IPS-18a (cell line): ENCODE results near the gene PPP2R5B.

Experiments
- H3K27ac ChIP-seq: one replicate; pipeline ENCODE4 v1.5.1; 2013; ENCODE audit warnings: low read length
- H3K27me3 ChIP-seq: one replicate; pipeline ENCODE4 v1.6.1; 2013; ENCODE audit warnings: mild to moderate bottlenecking, low read length; ENCODE audit not compliant: control insufficient read depth, insufficient read depth
- H3K36me3 ChIP-seq: one replicate; pipeline ENCODE4 v1.6.1; 2013; ENCODE audit warnings: low read depth, low read length; ENCODE audit not compliant: control insufficient read depth
- H3K4me1 ChIP-seq: one replicate; pipeline ENCODE4 v1.6.1; 2013; ENCODE audit warnings: low read depth, low read length; ENCODE audit not compliant: control insufficient read depth
- H3K4me3 ChIP-seq: one replicate; pipeline ENCODE4 v1.5.1; 2013; ENCODE audit warnings: low read length
- H3K9ac ChIP-seq: one replicate; pipeline ENCODE4 v1.6.1; 2013; ENCODE audit warnings: mild to moderate bottlenecking, low read length, moderate library complexity
- H3K9me3 ChIP-seq: one replicate; pipeline ENCODE4 v1.6.1; 2013; ENCODE audit warnings: low read depth, low read length; ENCODE audit not compliant: control insufficient read depth

The PPP2R5B gene

DNA sequence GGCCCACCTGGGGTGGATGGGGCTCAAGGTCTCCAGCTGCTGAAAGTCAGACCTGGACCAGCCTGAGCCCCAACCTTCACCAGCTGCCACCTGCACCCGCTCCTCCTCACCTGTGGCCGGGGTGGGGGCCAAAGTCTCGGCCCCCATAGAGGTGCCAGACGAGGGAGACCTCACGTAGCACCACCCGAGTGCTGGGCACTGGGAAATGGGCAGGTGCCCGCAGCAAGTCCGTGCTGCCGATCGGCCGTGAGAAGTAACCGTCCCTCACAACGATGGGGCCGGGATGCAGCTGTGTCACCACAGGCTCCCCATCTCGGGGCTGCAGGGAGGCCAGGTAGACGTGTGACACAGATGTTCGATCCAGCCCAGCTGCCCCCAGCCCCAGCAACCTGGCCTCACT is 23.7 kb upstream of the PPP2R5B start:
- Histone ChIP-seq H3K36me3 (no peaks in the 10 kb centered on the region), H3K9me3 (no peaks in the 10 kb centered on the region), H3K4me1 (no peaks in the 10 kb centered on the region)

DNA sequence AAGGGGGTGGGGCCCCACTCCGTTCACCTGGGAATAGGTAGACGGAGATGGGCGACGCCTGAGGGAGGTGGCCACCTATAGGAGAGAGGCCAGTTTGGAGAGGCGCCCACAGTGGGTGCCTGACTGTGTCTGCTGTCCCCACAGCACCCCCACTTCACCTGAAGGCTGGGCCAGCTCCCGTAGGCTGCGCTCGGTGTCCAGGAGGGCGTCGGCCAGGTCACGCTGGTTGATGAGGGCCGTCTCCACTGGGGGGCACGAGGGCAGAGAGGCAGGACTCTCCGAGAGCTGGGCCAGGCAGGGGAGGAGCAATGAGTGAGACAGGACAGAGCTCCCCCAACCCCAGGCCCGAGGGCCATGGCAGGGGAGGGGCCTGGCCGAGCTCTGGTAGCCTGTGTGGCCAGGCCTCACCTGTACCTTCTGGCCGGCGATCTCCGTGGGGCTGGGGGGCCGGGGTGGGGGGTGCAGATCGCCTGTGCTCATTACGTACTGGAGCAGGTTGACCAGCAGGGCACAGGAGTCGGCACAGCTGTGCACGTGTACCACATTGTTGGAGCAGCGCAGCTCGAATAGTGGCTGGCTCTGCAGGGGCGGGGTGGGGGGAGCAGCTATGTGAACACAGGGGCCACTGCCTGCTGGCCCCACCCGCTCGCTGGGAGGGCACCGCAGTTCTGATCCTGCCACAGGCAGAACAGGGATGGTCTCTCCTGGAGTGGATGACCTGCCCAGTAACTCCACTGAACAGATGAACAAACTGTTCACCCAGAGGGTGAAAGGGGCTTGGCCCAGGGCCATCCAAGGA is 22.2 kb upstream of the PPP2R5B start:
- Histone ChIP-seq H3K27ac (no peak overlapping the region), H3K27me3 (no peaks in the 10 kb centered on the region), H3K9me3 (no peaks in the 10 kb centered on the region), H3K9ac (no peak overlapping the region), H3K36me3 (peaks cover 10% of the 10 kb centered on the region), H3K4me3 (no peak overlapping the region), H3K4me1 (no peaks in the 10 kb centered on the region)

More for the DNA sequence above, 23.7 kb upstream of the PPP2R5B start:
- H3K4me3 ChIP-seq: no peak overlapping the region
- no peak overlapping the region for H3K9ac ChIP-seq
- H3K27me3 ChIP-seq: no peaks in the 10 kb centered on the region
- no peak overlapping the region for H3K27ac ChIP-seq

DNA sequence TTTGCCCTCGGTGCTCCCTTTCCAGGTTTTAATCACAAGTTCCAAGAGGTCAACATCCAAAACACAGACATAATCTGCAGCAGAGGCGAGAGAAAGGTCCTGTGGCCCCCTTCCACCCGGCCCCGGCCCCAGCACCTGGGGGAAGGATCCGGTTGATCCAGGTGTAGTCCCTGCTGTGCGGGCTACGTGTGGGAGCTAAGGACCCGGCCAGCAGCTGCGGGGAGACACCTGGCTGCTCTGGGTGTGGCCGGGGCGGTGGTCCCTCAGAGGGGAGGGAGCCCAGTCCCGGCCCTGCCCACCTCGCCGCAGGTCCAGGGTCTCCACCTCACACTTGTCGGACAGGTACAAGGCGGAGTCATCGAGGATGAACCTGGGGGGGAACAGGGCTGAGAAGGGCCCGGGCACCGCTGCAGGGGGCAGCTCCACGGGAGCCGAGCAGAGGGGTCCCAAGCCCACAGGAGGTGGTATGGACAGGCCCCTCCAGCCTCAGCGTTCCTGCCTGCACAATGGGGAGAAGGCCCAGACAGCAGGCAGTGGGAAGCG is 21.1 kb upstream of the PPP2R5B start:
- Histone ChIP-seq H3K9ac (no peak overlapping the region), H3K9me3 (no peaks in the 10 kb centered on the region), H3K27ac (no peak overlapping the region)

DNA sequence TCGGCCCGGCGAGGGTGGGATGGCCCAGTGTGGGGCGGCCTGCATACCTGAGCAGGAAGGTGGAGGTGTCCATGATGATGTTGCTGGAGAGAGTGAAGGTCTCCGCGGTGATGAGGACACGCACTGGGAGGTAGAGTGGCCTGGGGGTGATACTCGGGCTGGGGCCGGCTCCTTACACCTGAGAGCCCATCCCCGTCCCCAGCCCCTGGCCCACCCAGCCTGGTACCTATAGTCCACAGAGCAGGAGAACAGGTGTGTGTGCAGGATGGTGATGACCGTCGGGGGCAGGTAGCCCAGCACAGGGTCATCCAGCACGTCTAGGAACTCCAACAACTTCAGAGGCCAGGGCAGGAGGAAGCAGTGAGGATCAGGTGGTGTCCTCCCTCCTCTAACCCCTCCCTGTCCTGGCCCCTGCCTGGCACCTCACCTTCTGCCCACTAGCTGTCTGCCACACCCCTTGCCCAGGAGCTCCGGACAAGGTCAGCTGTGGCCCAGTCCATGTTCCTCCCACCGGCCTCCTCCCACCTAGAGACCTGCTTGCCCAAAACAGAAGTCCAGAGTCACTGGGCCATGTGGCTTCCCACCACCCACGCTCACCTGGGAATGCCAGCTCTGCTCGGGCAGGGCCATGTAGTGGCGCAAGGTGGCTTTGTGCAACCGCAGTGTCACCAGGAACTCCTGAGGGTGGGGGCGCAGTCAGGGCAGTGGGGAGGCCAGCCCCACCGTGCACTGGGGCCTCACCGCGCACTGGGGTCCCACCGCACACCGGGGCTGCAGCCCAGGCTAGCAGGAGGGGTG is 18.8 kb upstream of the PPP2R5B start:
- H3K27me3 ChIP-seq: no peaks in the 10 kb centered on the region
- no peak overlapping the region for H3K27ac ChIP-seq
- peaks cover 12% of the 10 kb centered on the region for H3K36me3 ChIP-seq
- no peak overlapping the region for H3K4me3 ChIP-seq
- H3K9me3 ChIP-seq: no peaks in the 10 kb centered on the region
- H3K4me1 ChIP-seq: no peaks in the 10 kb centered on the region
- no peak overlapping the region for H3K9ac ChIP-seq

More for the DNA sequence above, 21.1 kb upstream of the PPP2R5B start:
- Histone ChIP-seq H3K36me3 (peaks cover 11% of the 10 kb centered on the region), H3K27me3 (no peaks in the 10 kb centered on the region), H3K4me1 (no peaks in the 10 kb centered on the region), H3K4me3 (no peak overlapping the region)

DNA sequence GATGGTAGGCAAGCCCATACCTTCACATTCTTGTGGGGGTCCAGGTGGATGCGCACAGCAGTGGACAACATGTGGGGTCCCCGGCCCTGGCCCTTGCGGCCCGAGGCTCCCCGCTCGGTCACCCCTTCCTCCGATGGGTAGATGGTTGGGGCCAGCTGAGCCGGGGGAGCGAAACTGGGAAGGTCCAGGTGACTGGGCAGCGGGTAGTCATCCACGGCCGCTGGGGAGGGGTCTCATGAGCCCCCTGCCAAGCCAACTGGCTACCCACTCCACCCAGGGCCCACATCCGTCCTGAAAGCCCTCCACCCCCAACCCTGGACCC is 18.2 kb upstream of the PPP2R5B start:
- Histone ChIP-seq H3K9me3 (no peaks in the 10 kb centered on the region), H3K36me3 (peaks cover 17% of the 10 kb centered on the region), H3K4me1 (no peaks in the 10 kb centered on the region), H3K4me3 (no peak overlapping the region), H3K9ac (no peak overlapping the region), H3K27me3 (no peaks in the 10 kb centered on the region), H3K27ac (no peak overlapping the region)

DNA sequence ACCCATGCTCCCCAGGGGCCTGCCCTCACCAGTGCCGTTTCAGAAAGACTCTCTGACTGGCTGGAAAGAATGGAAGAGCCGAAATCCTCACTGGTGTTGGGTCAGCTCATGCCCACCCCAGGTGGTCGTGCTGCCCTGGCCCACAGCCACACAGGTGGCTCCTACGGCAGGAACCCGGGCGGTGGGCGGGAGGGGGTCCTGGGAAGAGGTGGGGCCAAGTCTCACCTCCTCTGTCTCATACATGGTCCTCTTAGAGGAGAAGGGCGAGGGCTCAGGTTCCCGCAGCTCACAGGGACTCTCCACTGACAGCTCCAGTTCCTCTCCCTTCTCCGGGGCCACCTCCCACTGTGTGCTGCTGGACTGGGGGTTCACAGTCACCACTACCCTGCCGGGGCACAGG is 15.7 kb upstream of the PPP2R5B start:
- H3K9me3 ChIP-seq: no peaks in the 10 kb centered on the region
- no peak overlapping the region for H3K27ac ChIP-seq
- no peaks in the 10 kb centered on the region for H3K27me3 ChIP-seq
- H3K9ac ChIP-seq: no peak overlapping the region
- no peaks in the 10 kb centered on the region for H3K4me1 ChIP-seq
- peaks cover 31% of the 10 kb centered on the region for H3K36me3 ChIP-seq
- H3K4me3 ChIP-seq: no peak overlapping the region

DNA sequence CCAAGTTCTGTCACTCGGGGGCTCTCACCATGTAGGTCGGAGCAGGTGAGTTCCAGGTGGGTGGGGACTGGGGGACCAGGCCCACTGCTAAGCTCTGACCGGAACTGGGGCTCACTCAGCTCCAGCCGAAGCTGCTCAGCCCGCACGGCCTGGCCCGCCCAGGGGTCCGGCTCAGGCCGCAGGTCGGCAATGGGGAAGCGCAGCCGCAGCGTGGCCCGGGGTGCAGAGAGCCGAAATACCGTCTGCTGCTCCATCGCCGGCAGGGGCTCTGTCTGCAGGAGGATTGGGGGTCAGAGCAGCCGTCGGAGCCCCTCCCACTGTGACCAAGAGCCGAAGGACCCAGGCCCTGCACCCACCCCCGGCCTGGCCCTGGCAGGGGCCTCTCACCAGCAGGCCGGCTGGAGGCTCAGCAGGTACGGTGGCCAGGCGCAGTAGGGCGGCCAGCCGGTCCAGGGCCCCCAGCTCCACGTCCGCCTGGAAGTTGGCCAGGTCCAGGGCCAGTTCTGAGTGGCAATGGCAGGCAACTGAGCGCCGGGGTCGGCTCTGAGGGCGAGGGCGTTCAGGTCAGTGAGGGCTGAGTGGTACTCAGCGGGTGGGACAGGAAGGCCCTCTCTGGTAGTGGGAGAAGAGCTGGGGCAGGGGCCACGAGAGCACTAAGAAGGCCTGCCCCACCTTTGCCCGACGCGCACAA is 14.7 kb upstream of the PPP2R5B start:
- H3K4me3 ChIP-seq: no peak overlapping the region
- no peaks in the 10 kb centered on the region for H3K9me3 ChIP-seq
- no peaks in the 10 kb centered on the region for H3K4me1 ChIP-seq
- H3K27me3 ChIP-seq: no peaks in the 10 kb centered on the region
- H3K27ac ChIP-seq: no peak overlapping the region
- no peak overlapping the region for H3K9ac ChIP-seq
- H3K36me3 ChIP-seq: peaks cover 33% of the 10 kb centered on the region

DNA sequence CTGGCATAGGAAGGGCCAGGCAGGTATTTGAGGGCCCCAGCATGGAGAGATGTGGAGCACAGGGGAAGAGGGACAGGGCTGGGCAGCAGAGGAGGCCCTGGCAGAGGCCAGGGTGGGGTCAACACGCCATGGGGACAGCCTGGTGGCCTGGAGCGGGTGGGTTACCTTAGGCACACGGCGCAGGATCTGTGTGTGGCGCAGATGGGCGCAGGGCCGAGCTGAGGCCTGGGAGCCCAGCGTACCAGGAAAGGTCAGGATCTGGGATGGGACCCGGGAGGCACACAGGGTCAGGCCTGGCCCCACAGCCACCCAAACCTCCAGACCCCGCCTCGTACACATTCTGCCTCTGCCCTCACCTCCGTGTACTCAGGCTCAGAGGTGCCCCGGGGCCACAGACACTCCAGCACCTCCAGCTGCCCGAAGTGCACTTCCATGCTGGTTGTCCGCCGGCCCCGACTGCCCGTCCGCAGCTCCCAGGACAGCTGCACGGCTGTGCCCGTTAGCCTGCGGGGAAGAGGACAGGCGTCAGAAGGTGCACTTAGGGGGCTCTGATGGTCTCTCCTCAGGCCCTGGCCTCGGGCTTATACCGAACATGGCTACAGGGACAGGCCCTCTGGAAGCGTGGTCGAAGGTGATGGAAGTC is 13.9 kb upstream of the PPP2R5B start:
- H3K27me3 ChIP-seq: no peaks in the 10 kb centered on the region
- H3K9me3 ChIP-seq: no peaks in the 10 kb centered on the region
- H3K9ac ChIP-seq: no peak overlapping the region
- peaks cover under 1% of the 10 kb centered on the region for H3K4me1 ChIP-seq
- H3K36me3 ChIP-seq: peaks cover 33% of the 10 kb centered on the region
- no peak overlapping the region for H3K4me3 ChIP-seq
- no peak overlapping the region for H3K27ac ChIP-seq

DNA sequence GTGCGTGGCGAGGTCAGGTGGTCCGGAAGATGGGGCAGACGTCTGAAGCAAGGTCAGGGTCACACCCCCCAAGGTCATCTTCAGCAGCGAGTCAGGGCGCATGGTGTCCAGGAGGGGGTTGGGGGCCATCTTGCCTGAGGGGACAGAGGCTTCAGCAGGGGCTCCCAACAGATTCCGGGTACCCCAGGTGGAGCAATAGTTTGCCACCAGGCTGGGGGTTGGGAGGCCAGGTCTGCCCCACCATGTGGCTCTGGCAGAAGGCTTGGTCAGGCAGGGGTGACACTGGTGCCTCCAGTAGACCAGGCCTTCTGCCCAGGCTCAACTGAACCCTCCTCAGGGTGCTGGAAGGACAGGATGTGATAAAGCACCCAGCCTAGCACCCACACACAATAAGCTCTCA is 13.3 kb upstream of the PPP2R5B start:
- no peaks in the 10 kb centered on the region for H3K27me3 ChIP-seq
- H3K36me3 ChIP-seq: peaks cover 33% of the 10 kb centered on the region
- H3K4me1 ChIP-seq: peaks cover 5% of the 10 kb centered on the region
- H3K9ac ChIP-seq: no peak overlapping the region
- H3K9me3 ChIP-seq: no peaks in the 10 kb centered on the region
- H3K27ac ChIP-seq: no peak overlapping the region
- H3K4me3 ChIP-seq: no peak overlapping the region

DNA sequence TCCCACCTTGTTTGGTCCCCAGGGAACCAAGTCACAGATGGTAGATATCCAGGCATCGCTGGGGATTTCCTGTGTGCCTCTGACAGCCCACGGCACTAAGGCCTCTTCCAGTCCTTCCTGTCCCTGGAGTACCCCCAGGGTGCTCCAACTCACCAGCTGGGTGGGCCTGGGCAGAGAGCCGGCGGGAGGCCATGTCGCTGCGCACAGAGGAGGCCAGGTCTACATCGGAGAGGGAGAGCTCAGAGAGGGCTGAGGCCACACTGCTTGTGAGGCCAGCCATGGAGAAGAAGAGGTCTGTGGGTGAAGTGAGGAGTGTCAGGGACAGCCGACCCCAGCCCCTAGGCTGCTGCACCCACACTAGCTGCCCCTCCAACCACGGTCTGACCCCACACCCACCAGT is 12.8 kb upstream of the PPP2R5B start:
- Histone ChIP-seq H3K9me3 (no peaks in the 10 kb centered on the region), H3K36me3 (peaks cover 29% of the 10 kb centered on the region), H3K4me1 (peaks cover 5% of the 10 kb centered on the region), H3K9ac (no peak overlapping the region), H3K4me3 (no peak overlapping the region), H3K27ac (no peak overlapping the region), H3K27me3 (no peaks in the 10 kb centered on the region)

DNA sequence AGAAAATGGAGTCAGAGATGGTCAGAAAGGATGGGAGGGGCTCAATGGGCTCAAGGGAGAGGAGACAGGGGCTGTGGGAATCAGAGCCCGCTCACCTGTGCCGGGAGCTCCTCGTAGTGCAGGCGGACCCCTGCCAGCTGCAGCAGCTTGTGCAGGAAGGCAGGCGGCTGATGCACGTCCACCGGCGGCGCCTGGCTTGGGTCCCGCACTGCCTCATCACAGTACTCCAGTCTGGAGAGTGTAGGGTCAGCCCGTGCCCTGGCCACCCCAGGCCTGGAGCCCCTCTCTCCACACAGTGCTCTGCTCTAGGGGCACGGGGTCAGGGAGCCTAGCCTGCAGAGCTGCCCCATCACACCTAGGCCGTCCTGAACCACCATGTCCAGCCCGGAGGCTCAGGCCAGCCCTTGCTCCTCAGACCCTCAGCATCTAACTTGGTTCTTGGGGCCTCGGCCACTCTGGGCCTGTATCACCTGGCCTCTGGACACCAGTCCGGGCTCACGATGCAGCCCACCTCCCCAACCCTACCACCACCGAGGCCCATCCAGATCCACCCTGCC is 11.2 kb upstream of the PPP2R5B start:
- Histone ChIP-seq H3K4me1 (peaks cover 9% of the 10 kb centered on the region), H3K4me3 (no peak overlapping the region), H3K27ac (no peak overlapping the region), H3K27me3 (no peaks in the 10 kb centered on the region), H3K9me3 (no peaks in the 10 kb centered on the region), H3K36me3 (peaks cover 22% of the 10 kb centered on the region), H3K9ac (no peak overlapping the region)
